HG03139 (cell line): Measurements from ENCODE around the gene SSBP3.
A peak's percentile ranks its signal among the peaks of the same experiment; 100 is the strongest.

ENCODE experiments used
- ATAC-seq: cut with Tn5 transposase; IDR thresholded peaks from one replicate; pipeline ENCODE4 v1.9.1; 2021; ENCODE audit not compliant: unreplicated experiment

The SSBP3 gene

GRCh38 chr1:54410359-54410758 lies 4.2 kb upstream of the SSBP3 start:
- no peak for ATAC-seq

DNA sequence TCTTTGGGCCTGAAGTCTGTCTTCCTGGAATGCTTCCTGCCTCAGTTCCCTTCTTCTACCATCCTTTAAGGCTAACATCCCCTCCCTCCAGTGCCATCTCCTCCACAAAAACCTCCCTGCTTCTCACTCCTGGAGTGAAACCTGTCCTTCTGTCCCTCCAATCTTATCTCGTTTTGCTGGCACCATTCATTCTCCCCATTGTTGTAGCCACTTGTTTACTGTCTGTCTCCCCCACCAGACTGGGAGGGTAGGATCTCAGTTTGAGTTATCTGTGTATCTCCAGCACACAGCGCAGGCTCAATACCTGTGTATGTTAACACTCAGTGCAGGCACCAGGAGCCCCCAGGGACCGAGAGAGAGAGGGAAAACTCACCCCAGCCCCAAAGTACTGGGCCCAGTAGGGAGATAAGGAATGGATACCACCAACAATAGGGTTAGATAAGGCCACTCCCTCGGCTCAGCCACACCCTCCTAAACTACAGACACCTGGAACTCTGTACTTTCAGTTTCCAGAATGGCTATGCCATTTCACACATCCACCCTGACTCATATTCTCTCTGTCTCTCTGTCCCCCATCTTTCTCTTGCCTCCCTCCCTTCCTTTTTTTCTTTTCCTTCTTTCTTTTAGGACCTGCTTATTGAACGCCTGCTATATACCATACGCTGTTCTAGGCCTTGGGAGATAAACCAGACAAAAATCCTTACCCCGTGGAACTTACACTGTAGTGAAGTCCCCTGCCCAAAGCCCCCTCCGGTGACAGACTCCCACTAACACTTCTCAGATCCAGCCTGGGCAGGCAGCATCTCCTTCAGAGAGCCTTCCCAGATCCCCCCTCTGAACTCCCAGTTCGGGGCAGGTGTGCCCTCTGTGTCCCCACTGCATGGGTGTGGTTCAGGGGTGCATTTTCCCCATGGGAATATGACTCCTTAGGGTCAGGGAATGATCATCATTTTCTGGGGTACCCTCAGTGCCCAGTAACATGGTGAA lies 3.3 kb upstream of the SSBP3 start:
- peak; percentile 27 for ATAC-seq

DNA sequence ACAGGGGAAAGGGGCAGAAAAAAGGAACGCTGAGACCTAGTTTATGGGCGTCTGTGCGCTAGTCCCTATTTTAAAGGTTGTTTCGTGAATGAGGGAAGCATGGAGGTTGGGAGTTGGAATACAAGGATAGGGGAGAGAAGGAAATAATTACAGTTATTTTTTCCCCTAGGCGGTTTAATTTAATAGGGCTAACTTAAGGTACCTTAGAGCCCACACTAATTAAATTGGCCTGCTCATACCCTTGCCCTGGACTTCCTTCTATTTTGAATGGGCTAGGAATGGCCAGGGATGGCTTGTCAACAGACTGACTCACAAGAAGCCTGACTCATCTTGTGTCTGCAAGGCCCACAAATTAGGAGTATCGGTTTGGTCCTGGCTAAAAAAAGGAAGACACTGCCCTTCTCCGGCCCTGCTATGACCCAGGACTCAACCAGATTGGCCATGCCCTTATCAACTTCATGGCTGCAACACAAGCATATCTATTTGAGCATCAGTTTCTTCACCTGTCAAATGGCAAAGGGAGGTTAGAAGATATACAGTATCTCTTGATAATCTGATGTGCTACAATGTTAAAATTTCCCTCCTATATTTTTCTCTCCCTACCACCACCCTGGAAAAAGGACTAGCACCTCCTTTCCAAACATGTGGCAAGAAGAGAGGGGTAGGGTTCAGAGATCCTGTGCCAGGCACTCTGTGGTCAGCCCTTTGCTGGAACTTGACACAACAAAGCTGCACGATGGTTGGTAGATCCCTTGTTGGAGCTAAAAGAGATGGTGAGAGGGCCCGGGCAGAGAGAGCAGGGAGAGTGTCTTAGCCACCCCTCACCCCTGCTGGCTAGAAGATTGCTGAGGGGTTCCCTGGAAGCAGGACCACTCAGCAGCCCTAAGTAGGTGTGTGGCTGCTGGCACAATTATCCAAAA lies 2.2 kb upstream of the SSBP3 start:
- no peak for ATAC-seq

DNA sequence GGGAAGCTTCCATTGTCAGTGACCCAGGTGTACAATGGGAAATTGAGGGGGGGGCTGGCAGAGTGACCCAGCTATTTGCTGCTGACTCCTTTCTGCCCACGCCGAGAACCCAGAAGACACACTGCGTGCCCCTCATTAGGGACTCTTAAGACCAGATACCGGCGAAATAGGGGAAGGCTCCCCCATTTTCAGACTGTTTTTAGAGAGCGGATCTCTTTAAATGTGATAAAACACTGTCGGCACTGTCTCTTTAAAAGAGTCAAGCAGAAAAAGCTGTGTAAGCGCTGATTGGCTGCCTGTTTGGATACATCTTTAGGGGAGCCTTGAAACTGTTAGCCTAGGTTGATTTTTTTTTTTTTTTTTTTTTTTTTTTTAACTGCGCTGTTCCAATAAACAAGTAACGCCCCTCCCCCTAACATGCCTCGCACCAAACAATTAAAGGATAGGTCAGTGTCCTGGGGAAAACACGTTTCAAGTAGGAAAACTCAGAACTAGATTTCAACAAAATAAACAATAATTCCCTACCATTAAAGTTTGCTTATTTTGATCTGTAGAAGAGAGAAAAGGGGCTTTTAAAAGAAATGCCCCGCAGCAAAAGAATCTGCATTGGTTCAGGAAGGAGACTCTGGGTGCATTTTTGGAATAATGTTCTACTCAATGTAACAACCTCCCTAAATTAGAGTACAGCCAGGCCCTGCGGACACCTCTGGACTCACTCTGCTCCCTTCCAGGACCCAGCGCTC lies 1.4 kb upstream of the SSBP3 start:
- no peak for ATAC-seq

DNA sequence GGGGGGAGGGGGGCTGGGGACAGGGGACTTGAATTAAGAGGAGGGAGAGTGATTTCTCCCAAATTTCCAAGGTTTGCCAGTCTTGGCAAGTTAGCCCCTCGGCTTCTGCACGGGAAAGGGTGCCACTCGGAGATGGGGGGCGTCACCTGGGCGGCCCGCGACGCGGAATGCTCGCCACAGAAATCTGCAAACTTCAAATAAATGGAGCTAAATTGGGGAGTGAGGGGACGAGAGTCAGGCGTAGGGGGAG lies 885 bp upstream of the SSBP3 start:
- no peak for ATAC-seq

DNA sequence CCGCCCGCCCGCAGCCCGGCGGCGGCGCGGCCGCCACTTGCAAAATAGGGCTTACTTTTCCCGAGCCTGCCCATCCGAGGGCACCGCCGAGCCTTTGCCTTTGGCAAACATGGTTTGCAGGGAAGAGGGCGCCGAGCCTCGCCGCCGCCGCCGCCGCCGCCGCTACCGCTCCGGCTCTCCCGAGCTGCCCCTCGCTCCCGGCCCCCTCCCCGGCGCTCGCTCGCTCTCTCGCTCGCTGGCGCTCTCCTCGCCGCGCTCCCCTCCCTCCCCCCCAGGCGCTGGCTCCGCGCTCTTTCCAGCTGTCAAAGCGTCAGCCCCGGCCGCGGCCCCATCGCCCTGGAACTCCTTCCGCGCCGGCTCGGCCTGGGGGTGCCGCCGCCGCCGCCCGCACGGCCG lies 298 bp downstream of the SSBP3 start:
- ATAC-seq: no peak

GRCh38 chr1:54404939-54405897 lies 976 bp downstream of the SSBP3 start:
- ATAC-seq: no peak

DNA sequence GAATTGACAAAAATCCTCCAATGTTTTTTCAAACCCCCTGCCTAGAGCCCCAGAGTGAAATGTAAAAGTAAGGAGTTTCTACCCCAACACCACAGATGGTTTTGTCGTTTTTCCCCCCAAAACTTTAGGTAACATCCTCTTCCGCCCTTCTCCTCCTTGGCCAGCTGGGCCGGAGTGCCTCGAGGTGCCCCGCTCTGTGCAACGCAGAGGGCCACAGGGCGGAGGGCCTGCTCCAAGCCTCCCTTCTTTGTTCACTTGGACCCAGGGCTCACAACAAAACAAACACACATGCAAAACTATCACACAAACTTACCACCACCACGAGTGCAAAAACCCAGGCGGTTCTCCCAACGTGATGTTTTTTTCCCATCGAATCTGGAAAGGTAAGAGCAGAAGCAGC lies 1.9 kb downstream of the SSBP3 start:
- no peak for ATAC-seq

- no peak for ATAC-seq
Observed at GRCh38 chr1:54403808-54404261, 2.4 kb downstream of the SSBP3 start.

- ATAC-seq: no peak
Observed at GRCh38 chr1:54403405-54403804, 2.8 kb downstream of the SSBP3 start.

- ATAC-seq: no peak
Observed at GRCh38 chr1:54402896-54403295, 3.3 kb downstream of the SSBP3 start.

GRCh38 chr1:54401799-54402198 lies 4.4 kb downstream of the SSBP3 start:
- ATAC-seq: no peak

- ATAC-seq: no peak
Observed at GRCh38 chr1:54400329-54400728, 5.9 kb downstream of the SSBP3 start.

GRCh38 chr1:54399765-54400164 lies 6.4 kb downstream of the SSBP3 start:
- ATAC-seq: no peak

DNA sequence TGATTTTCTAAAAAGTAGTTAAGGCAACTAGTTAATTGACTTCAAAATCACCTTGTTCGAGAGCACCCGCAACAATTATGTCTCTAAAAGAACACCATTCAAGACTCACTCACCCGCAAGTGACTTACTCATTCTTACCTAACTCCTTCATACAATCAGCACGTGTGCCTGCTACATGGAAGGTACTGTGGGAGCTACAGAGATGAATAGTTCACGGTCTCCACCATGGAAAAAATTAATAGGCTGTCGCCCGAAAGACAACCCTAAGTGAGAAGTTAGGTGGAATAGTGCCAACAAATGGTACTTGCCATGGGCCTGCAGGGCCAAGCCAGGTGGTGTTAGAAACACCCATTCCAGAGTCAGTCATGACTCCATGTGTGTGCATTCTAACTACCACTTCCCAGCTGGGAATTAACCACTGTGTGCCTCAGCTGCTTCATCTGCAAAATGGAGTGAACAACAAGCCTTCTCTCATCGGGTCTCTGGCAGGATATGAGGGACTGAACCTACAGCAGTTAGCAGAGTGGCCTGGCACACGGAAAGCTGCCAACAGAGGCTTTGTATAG lies 7.1 kb downstream of the SSBP3 start:
- no peak for ATAC-seq

GRCh38 chr1:54397980-54398379 lies 8.2 kb downstream of the SSBP3 start:
- ATAC-seq: no peak

GRCh38 chr1:54397090-54397591 lies 9.1 kb downstream of the SSBP3 start:
- ATAC-seq: no peak

DNA sequence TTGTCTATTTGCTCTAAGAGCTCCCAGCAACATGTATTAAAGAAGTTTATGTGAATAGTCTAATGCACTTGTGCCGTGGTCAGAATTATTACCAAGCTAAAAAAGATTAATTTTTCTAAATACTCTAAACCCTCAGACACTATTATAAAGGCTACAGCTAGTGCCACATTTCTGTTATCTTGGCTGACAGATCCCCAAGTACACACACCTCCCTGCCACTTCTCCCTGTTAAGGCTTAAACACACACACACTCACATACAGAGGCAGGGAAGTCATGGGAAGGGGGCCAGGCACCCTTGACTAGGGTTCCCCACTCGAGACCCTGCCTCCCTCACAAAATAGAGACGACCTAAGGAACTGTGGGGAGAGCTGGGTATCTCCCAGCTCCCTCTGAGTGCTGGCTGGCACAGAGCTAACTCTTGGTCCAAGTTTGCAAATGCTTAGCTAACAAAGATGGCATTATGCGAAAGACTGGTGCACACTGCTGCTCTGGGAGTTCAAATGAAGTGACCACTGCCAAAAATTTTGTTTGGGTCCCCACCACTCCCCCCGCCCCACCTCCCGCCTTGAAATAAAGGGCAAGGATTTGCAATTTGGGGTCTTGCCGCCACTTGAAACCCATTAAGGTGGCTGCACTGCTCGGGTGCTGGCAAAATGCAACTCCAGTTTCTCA lies 9.8 kb downstream of the SSBP3 start:
- ATAC-seq: no peak
